ENCODE results near the gene EFCAB12.
"Not testable (repeated sequence)": the region's sequence is repeated elsewhere in the genome, so short reads cannot be mapped to it uniquely, and the experiment has no call there.

EFCAB12 gene

GRCh38 chr3:129404130-129404529 is 24.3 kb downstream of the EFCAB12 start:
- no peak overlapping the region for H3K27ac ChIP-seq (ENCODE audit: low read length)
- H3K27me3 ChIP-seq (ENCODE audit: insufficient read depth, low read length) = no peaks in the 10 kb centered on the region
- H3K9me3 ChIP-seq (ENCODE audit: insufficient read depth, low read depth, low read length) = no peaks in the 10 kb centered on the region
- H3K4me1 ChIP-seq (ENCODE audit: insufficient read depth, low read length) = no peaks in the 10 kb centered on the region
- no peak overlapping the region for H3K4me3 ChIP-seq (ENCODE audit: low read length)
- no peaks in the 10 kb centered on the region for H3K36me3 ChIP-seq (ENCODE audit: insufficient read depth, low read depth, low read length)
- H3K9ac ChIP-seq (ENCODE audit: low read depth, low read length) = no peak overlapping the region

- no peaks in the 10 kb centered on the region for H3K9me3 ChIP-seq (ENCODE audit: insufficient read depth, low read depth, low read length)
- H3K4me1 ChIP-seq (ENCODE audit: insufficient read depth, low read length) = peaks cover under 1% of the 10 kb centered on the region; the same call in 1 of the 2 replicates
- no peak overlapping the region for H3K27ac ChIP-seq (ENCODE audit: low read length)
- H3K36me3 ChIP-seq (ENCODE audit: insufficient read depth, low read depth, low read length) = no peaks in the 10 kb centered on the region
- H3K27me3 ChIP-seq (ENCODE audit: insufficient read depth, low read length) = no peaks in the 10 kb centered on the region
- H3K4me3 ChIP-seq (ENCODE audit: low read length) = no peak overlapping the region
- no peak overlapping the region for H3K9ac ChIP-seq (ENCODE audit: low read depth, low read length)
These were observed 25.0 kb downstream of the EFCAB12 start for GRCh38 chr3:129403450-129403849.

- H3K9ac ChIP-seq (ENCODE audit: low read depth, low read length) = no peak overlapping the region
- no peaks in the 10 kb centered on the region for H3K36me3 ChIP-seq (ENCODE audit: insufficient read depth, low read depth, low read length)
- H3K9me3 ChIP-seq (ENCODE audit: insufficient read depth, low read depth, low read length) = no peaks in the 10 kb centered on the region
These were observed 25.8 kb downstream of the EFCAB12 start for GRCh38 chr3:129402616-129403015.

GRCh38 chr3:129402210-129402609 is 26.2 kb downstream of the EFCAB12 start:
- Histone ChIP-seq H3K9me3 (ENCODE audit: insufficient read depth, low read depth, low read length) (no peaks in the 10 kb centered on the region), H3K9ac (ENCODE audit: low read depth, low read length) (no peak overlapping the region), H3K27me3 (ENCODE audit: insufficient read depth, low read length) (no peaks in the 10 kb centered on the region), H3K36me3 (ENCODE audit: insufficient read depth, low read depth, low read length) (peaks cover 4% of the 10 kb centered on the region; the same call in 1 of the 2 replicates), H3K4me1 (ENCODE audit: insufficient read depth, low read length) (peaks cover 6% of the 10 kb centered on the region), H3K4me3 (ENCODE audit: low read length) (no peak overlapping the region), H3K27ac (ENCODE audit: low read length) (no peak overlapping the region)

More at GRCh38 chr3:129402616-129403015, 25.8 kb downstream of the EFCAB12 start:
- no peaks in the 10 kb centered on the region for H3K27me3 ChIP-seq (ENCODE audit: insufficient read depth, low read length)
- peaks cover 6% of the 10 kb centered on the region for H3K4me1 ChIP-seq (ENCODE audit: insufficient read depth, low read length)
- H3K27ac ChIP-seq (ENCODE audit: low read length) = no peak overlapping the region
- H3K4me3 ChIP-seq (ENCODE audit: low read length) = no peak overlapping the region

GRCh38 chr3:129399895-129400357 is 28.5 kb downstream of the EFCAB12 start:
- H3K9ac ChIP-seq (ENCODE audit: low read depth, low read length) = peak overlapping the region; percentile 49; the same call in 1 of the 2 replicates
- H3K9me3 ChIP-seq (ENCODE audit: insufficient read depth, low read depth, low read length) = no peaks in the 10 kb centered on the region
- peak overlapping the region; percentile 87; the same call in 1 of the 2 replicates for H3K4me3 ChIP-seq (ENCODE audit: low read length)
- no peaks in the 10 kb centered on the region for H3K27me3 ChIP-seq (ENCODE audit: insufficient read depth, low read length)
- H3K4me1 ChIP-seq (ENCODE audit: insufficient read depth, low read length) = peaks cover 6% of the 10 kb centered on the region
- peaks cover 19% of the 10 kb centered on the region; the same call in 1 of the 2 replicates for H3K36me3 ChIP-seq (ENCODE audit: insufficient read depth, low read depth, low read length)
- H3K27ac ChIP-seq (ENCODE audit: low read length) = no peak overlapping the region

- Histone ChIP-seq H3K27me3 (ENCODE audit: insufficient read depth, low read length) (no peaks in the 10 kb centered on the region), H3K36me3 (ENCODE audit: insufficient read depth, low read depth, low read length) (peaks cover 19% of the 10 kb centered on the region; the same call in 1 of the 2 replicates), H3K9me3 (ENCODE audit: insufficient read depth, low read depth, low read length) (no peaks in the 10 kb centered on the region), H3K9ac (ENCODE audit: low read depth, low read length) (peak overlapping the region; percentile 88), H3K4me1 (ENCODE audit: insufficient read depth, low read length) (peaks cover 6% of the 10 kb centered on the region), H3K4me3 (ENCODE audit: low read length) (peak overlapping the region; percentile 87), H3K27ac (ENCODE audit: low read length) (peak overlapping the region; percentile 90)
These were observed 29.1 kb downstream of the EFCAB12 start for GRCh38 chr3:129399145-129399894.

GRCh38 chr3:129398803-129399144 is 29.7 kb downstream of the EFCAB12 start:
- peak overlapping the region; percentile 88 for H3K9ac ChIP-seq (ENCODE audit: low read depth, low read length)
- H3K36me3 ChIP-seq (ENCODE audit: insufficient read depth, low read depth, low read length) = peaks cover 19% of the 10 kb centered on the region; the same call in 1 of the 2 replicates
- H3K27ac ChIP-seq (ENCODE audit: low read length) = peak overlapping the region; percentile 90
- H3K4me1 ChIP-seq (ENCODE audit: insufficient read depth, low read length) = peaks cover 6% of the 10 kb centered on the region
- H3K9me3 ChIP-seq (ENCODE audit: insufficient read depth, low read depth, low read length) = no peaks in the 10 kb centered on the region
- no peaks in the 10 kb centered on the region for H3K27me3 ChIP-seq (ENCODE audit: insufficient read depth, low read length)
- H3K4me3 ChIP-seq (ENCODE audit: low read length) = peak overlapping the region; percentile 87

GRCh38 chr3:129393760-129394564 is 34.5 kb downstream of the EFCAB12 start:
- H3K9ac ChIP-seq (ENCODE audit: low read depth, low read length); H3K4me3 ChIP-seq (ENCODE audit: low read length); H3K9me3 ChIP-seq (ENCODE audit: insufficient read depth, low read depth, low read length); H3K27me3 ChIP-seq (ENCODE audit: insufficient read depth, low read length); H3K27ac ChIP-seq (ENCODE audit: low read length): not testable (repeated sequence)
- H3K4me1 ChIP-seq (ENCODE audit: insufficient read depth, low read length) = peaks cover 12% of the 10 kb centered on the region
- H3K36me3 ChIP-seq (ENCODE audit: insufficient read depth, low read depth, low read length) = peaks cover 60% of the 10 kb centered on the region

GRCh38 chr3:129393271-129393670 is 35.2 kb downstream of the EFCAB12 start:
- H3K9me3 ChIP-seq (ENCODE audit: insufficient read depth, low read depth, low read length) = no peaks in the 10 kb centered on the region
- H3K9ac ChIP-seq (ENCODE audit: low read depth, low read length) = no peak overlapping the region
- H3K4me1 ChIP-seq (ENCODE audit: insufficient read depth, low read length) = peaks cover 12% of the 10 kb centered on the region
- H3K27me3 ChIP-seq (ENCODE audit: insufficient read depth, low read length) = no peaks in the 10 kb centered on the region
- no peak overlapping the region for H3K27ac ChIP-seq (ENCODE audit: low read length)
- H3K4me3 ChIP-seq (ENCODE audit: low read length) = no peak overlapping the region
- H3K36me3 ChIP-seq (ENCODE audit: insufficient read depth, low read depth, low read length) = peaks cover 65% of the 10 kb centered on the region

- not testable (repeated sequence) for H3K9ac ChIP-seq (ENCODE audit: low read depth, low read length); H3K27ac ChIP-seq (ENCODE audit: low read length)
- peaks cover 72% of the 10 kb centered on the region for H3K36me3 ChIP-seq (ENCODE audit: insufficient read depth, low read depth, low read length)
These were observed 36.1 kb downstream of the EFCAB12 start for GRCh38 chr3:129392106-129392887.

GRCh38 chr3:129391583-129391982 is 36.9 kb downstream of the EFCAB12 start:
- H3K4me1 ChIP-seq (ENCODE audit: insufficient read depth, low read length) = peaks cover 11% of the 10 kb centered on the region; the same call in 1 of the 2 replicates
- H3K27ac ChIP-seq (ENCODE audit: low read length) = not testable (repeated sequence)

More at GRCh38 chr3:129392106-129392887, 36.1 kb downstream of the EFCAB12 start:
- peaks cover 11% of the 10 kb centered on the region; the same call in 1 of the 2 replicates for H3K4me1 ChIP-seq (ENCODE audit: insufficient read depth, low read length)
- not testable (repeated sequence) for H3K9me3 ChIP-seq (ENCODE audit: insufficient read depth, low read depth, low read length); H3K27me3 ChIP-seq (ENCODE audit: insufficient read depth, low read length); H3K4me3 ChIP-seq (ENCODE audit: low read length)

More at GRCh38 chr3:129391583-129391982, 36.9 kb downstream of the EFCAB12 start:
- H3K9ac ChIP-seq (ENCODE audit: low read depth, low read length); H3K4me3 ChIP-seq (ENCODE audit: low read length); H3K27me3 ChIP-seq (ENCODE audit: insufficient read depth, low read length); H3K9me3 ChIP-seq (ENCODE audit: insufficient read depth, low read depth, low read length): not testable (repeated sequence)
- H3K36me3 ChIP-seq (ENCODE audit: insufficient read depth, low read depth, low read length) = peaks cover 74% of the 10 kb centered on the region
